Panc1 (cell line): ENCODE results near the gene TSHZ3. TPM values are rescaled to one million over a fixed set of nuclear protein-coding genes. Genes with fewer than 3 reads are reported as not detected.

Source experiments
- ATAC-seq: fragments of 200-7000 bp; cut with Tn5 transposase; 2 replicates; pipeline ENCODE4 v1.9.1; 2020; ENCODE audit warnings: mild to moderate bottlenecking, moderate library complexity
- BruUV-seq: library from RNA; stranded (reverse); fragments of 400-500 nt; replicated peaks from 2 replicates; lab custom pipeline; 2021; lab: Mats Ljungman, UMichigan
- CTCF ChIA-PET: fragments of 300-600 bp; sonication (Branson Sonifier 250); formaldehyde crosslinking; loops from one replicate; lab custom pipeline; 2022; ENCODE audit warnings: antibody characterized with exemption; lab: Charles Lee
- POLR2A ChIA-PET: fragments of 300-600 bp; sonication (Branson Sonifier 250); formaldehyde crosslinking; loops from one replicate; lab custom pipeline; 2022; ENCODE audit warnings: antibody characterized with exemption; lab: Charles Lee
- DNase-seq: peaks from one replicate; pipeline ENCODE4 v3.0.0-alpha.2; 2010; ENCODE audit warnings: low read depth, low spot score
- H3K27ac ChIP-seq: 2 replicates; pipeline ENCODE4 v1.5.1; 2011; ENCODE audit warnings: mild to moderate bottlenecking, low read length, inconsistent platforms
- H3K27me3 ChIP-seq: fragments of 200-500 bp; sonication (Bioruptor generic); 2 replicates; pipeline ENCODE4 v1.6.0; 2014; ENCODE audit warnings: low read length, inconsistent platforms; ENCODE audit not compliant: control insufficient read depth, insufficient read depth
- H3K36me3 ChIP-seq: fragments of 200-500 bp; sonication (Bioruptor generic); 2 replicates; pipeline ENCODE4 v1.5.1; 2014; ENCODE audit warnings: inconsistent platforms, mild to moderate bottlenecking, low read length, moderate library complexity; ENCODE audit not compliant: control insufficient read depth, insufficient read depth
- H3K4me1 ChIP-seq: 2 replicates; pipeline ENCODE4 v1.5.1; 2011; ENCODE audit warnings: inconsistent platforms, mild to moderate bottlenecking, low read length, moderate library complexity; ENCODE audit not compliant: control insufficient read depth, insufficient read depth
- H3K4me3 ChIP-seq, 2 experiments: 2 replicates each; pipeline ENCODE4 v1.5.1; 2011 to 2012; ENCODE audit warnings: low read depth in 2 of 2, low read length in 2 of 2, mild to moderate bottlenecking in 2 of 2, inconsistent platforms in 1 of 2, moderate library complexity in 1 of 2
- H3K9me3 ChIP-seq: fragments of 200-500 bp; sonication (Bioruptor generic); 2 replicates; pipeline ENCODE4 v1.5.1; 2014; ENCODE audit warnings: low read depth, mild to moderate bottlenecking, inconsistent platforms, low read length, moderate library complexity; ENCODE audit not compliant: control insufficient read depth, insufficient read depth
- CTCF ChIP-seq: fragments of 450-650 bp; IDR thresholded peaks from 2 replicates; pipeline ENCODE4 v1.5.1; 2017; ENCODE audit warnings: mild to moderate bottlenecking
- POLR2AphosphoS5 ChIP-seq: IDR thresholded peaks from 2 replicates; pipeline ENCODE4 v1.6.1; 2012; ENCODE audit warnings: mild to moderate bottlenecking, low read depth, low read length, moderate library complexity
- REST ChIP-seq, 2 experiments: IDR thresholded peaks; 2 replicates each; pipeline ENCODE4 v1.6.1; 2011 to 2012; ENCODE audit warnings: low read depth in 2 of 2, control low read depth in 1 of 2, low read length in 1 of 2, mild to moderate bottlenecking in 1 of 2, moderate library complexity in 1 of 2; ENCODE audit not compliant: insufficient read depth in 1 of 2
- SIN3A ChIP-seq: IDR thresholded peaks from 2 replicates; pipeline ENCODE4 v1.6.1; 2012; ENCODE audit warnings: low read depth, mild to moderate bottlenecking, low read length, moderate library complexity, borderline replicate concordance; ENCODE audit not compliant: insufficient read depth
- TCF7L2 ChIP-seq: IDR thresholded peaks from 2 replicates; pipeline ENCODE4 v1.6.1; 2011; ENCODE audit warnings: mild to moderate bottlenecking, low read depth, low read length, inconsistent platforms
- in situ Hi-C: cut with HindIII; loops from 2 replicates; pipeline ENCODE4 v1.10.0; 2016; ENCODE audit warnings: low sequenced_read_pairs, low pct_unique_long_range_greater_than_20kb
- intact Hi-C: fragments of 100-400 bp; cut with micrococcal nuclease; formaldehyde crosslinking; loops from one replicate; pipeline ENCODE4 v1.10.0; 2022; ENCODE audit not compliant: unreplicated experiment
- total RNA-seq: library from RNA; stranded (reverse); gene quantifications from one replicate; pipeline ENCODE4 v1.2.1, GENCODE V29; 2021; ENCODE audit not compliant: unreplicated experiment

Gene TSHZ3
- total RNA-seq, 1 experiment from 2014 or later = 7.8 TPM

- in situ Hi-C loops = no loop called here
- no peaks in the 10 kb centered on the region for H3K27me3 ChIP-seq
- ATAC-seq (no peak), DNase-seq (no peak)
- H3K4me3 ChIP-seq = peak overlapping the region; percentile 21 to 52
- POLR2A ChIA-PET = no interaction called here
- H3K9me3 ChIP-seq = no peaks in the 10 kb centered on the region
- TF ChIP-seq TCF7L2 (no peak), POLR2AphosphoS5 (no peak), CTCF (no peak), SIN3A (no peak), REST (IDR thresholded peaks at IDR 0.05; ENCODE audit: insufficient read depth in 1 of 2, low read depth in 2 of 2, low read length in 1 of 2) (no peak)
- CTCF ChIA-PET = no interaction called here
- no TSS peak for BruUV-seq
- no peaks in the 10 kb centered on the region for H3K36me3 ChIP-seq
- intact Hi-C loops = no loop called here
- no peak overlapping the region for H3K27ac ChIP-seq
- H3K4me1 ChIP-seq = no peaks in the 10 kb centered on the region
Measured at GRCh38 chr19:31348481-31349159, 616 bp downstream of the TSHZ3 start.

GRCh38 chr19:31347828-31348392, 1.3 kb downstream of the TSHZ3 start:
- H3K4me1 ChIP-seq = no peaks in the 10 kb centered on the region
- H3K36me3 ChIP-seq = no peaks in the 10 kb centered on the region
- ChIA-PET CTCF (no interaction called here), POLR2A (no interaction called here)
- H3K9me3 ChIP-seq = no peaks in the 10 kb centered on the region
- intact Hi-C loops (no loop called here), in situ Hi-C loops (no loop called here)
- ATAC-seq = no peak
- no peak overlapping the region for H3K27ac ChIP-seq
- TF ChIP-seq REST (IDR thresholded peaks at IDR 0.05; ENCODE audit: insufficient read depth in 1 of 2, low read depth in 2 of 2, low read length in 1 of 2) = no peak
- no peak for TF ChIP-seq TCF7L2
- no peak for TF ChIP-seq SIN3A
- H3K27me3 ChIP-seq = no peaks in the 10 kb centered on the region
- no peak for DNase-seq
- H3K4me3 ChIP-seq = peak overlapping the region; percentile 21 to 52
- BruUV-seq = TSS peak; percentile 55
